Colonic mucosa (tissue), 4 donors: ENCODE results near the gene POFUT2. TPM values are rescaled to one million over a fixed set of nuclear protein-coding genes. Genes with fewer than 3 reads are reported as not detected.

Source experiments
- DNase-seq: peaks from one replicate; pipeline ENCODE4 v3.0.0-alpha.2; 2020
- H3K27ac ChIP-seq: fragments of 200-600 bp; one replicate; pipeline ENCODE4 v1.8.0; 2021
- H3K27me3 ChIP-seq: fragments of 200-600 bp; one replicate; pipeline ENCODE4 v1.8.0; 2021
- H3K36me3 ChIP-seq: fragments of 200-600 bp; one replicate; pipeline ENCODE4 v1.8.0; 2021
- H3K4me1 ChIP-seq: fragments of 200-600 bp; one replicate; pipeline ENCODE4 v1.8.0; 2021; ENCODE audit warnings: mild to moderate bottlenecking
- H3K4me3 ChIP-seq: fragments of 200-600 bp; one replicate; pipeline ENCODE4 v1.8.0; 2021
- H3K9ac ChIP-seq, 2 donors: one replicate each; pipeline ENCODE4 v1.7.0; 2013; ENCODE audit warnings: control low read depth in 2 of 2, low read depth in 2 of 2, low read length in 2 of 2
- H3K9me3 ChIP-seq: fragments of 200-600 bp; one replicate; pipeline ENCODE4 v1.8.0; 2021
- intact Hi-C: fragments of 100-400 bp; cut with DNase I; formaldehyde crosslinking; loops from one replicate; pipeline ENCODE4 v1.14.1; 2022
- total RNA-seq, 2 donors: library from RNA; stranded (reverse); fragmentation: NEBNext Ultra II Directional in 1 of 2; extraction: Animal tissue kit (Norgen Biotek cat#: 25700) in 1 of 2; gene quantifications; one replicate each; pipeline ENCODE4 v1.2.1, GENCODE V29; 2021
- TF ChIP-seq, protein P1 (sequence below): fragments of 200-600 bp; IDR thresholded peaks from one replicate; pipeline ENCODE4 v1.8.0; 2022; ENCODE audit warnings: antibody characterized with exemption, mild to moderate bottlenecking
- donor health status: healthy.
- donor health status: DM: no; HTN: no; CAD: no.
- donor health status: DM: no; HTN: no; CAD: no.

The POFUT2 gene
- total RNA-seq, 2 donors from 2014 or later = 23.8 to 31.6 TPM

- no peak for DNase-seq
- Histone ChIP-seq H3K4me1 (no peaks in the 10 kb centered on the region), H3K27ac (no peak overlapping the region), H3K9ac (no peak overlapping the region), H3K36me3 (no peaks in the 10 kb centered on the region), H3K4me3 (no peak overlapping the region), H3K9me3 (no peaks in the 10 kb centered on the region), H3K27me3 (peaks cover 7% of the 10 kb centered on the region)
- TF ChIP-seq, protein P1, sequence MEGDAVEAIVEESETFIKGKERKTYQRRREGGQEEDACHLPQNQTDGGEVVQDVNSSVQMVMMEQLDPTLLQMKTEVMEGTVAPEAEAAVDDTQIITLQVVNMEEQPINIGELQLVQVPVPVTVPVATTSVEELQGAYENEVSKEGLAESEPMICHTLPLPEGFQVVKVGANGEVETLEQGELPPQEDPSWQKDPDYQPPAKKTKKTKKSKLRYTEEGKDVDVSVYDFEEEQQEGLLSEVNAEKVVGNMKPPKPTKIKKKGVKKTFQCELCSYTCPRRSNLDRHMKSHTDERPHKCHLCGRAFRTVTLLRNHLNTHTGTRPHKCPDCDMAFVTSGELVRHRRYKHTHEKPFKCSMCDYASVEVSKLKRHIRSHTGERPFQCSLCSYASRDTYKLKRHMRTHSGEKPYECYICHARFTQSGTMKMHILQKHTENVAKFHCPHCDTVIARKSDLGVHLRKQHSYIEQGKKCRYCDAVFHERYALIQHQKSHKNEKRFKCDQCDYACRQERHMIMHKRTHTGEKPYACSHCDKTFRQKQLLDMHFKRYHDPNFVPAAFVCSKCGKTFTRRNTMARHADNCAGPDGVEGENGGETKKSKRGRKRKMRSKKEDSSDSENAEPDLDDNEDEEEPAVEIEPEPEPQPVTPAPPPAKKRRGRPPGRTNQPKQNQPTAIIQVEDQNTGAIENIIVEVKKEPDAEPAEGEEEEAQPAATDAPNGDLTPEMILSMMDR = no peak
- intact Hi-C loops = no loop called here
Observed at GRCh38 chr21:45254460-45254930, 33.2 kb downstream of the POFUT2 start.

DNA sequence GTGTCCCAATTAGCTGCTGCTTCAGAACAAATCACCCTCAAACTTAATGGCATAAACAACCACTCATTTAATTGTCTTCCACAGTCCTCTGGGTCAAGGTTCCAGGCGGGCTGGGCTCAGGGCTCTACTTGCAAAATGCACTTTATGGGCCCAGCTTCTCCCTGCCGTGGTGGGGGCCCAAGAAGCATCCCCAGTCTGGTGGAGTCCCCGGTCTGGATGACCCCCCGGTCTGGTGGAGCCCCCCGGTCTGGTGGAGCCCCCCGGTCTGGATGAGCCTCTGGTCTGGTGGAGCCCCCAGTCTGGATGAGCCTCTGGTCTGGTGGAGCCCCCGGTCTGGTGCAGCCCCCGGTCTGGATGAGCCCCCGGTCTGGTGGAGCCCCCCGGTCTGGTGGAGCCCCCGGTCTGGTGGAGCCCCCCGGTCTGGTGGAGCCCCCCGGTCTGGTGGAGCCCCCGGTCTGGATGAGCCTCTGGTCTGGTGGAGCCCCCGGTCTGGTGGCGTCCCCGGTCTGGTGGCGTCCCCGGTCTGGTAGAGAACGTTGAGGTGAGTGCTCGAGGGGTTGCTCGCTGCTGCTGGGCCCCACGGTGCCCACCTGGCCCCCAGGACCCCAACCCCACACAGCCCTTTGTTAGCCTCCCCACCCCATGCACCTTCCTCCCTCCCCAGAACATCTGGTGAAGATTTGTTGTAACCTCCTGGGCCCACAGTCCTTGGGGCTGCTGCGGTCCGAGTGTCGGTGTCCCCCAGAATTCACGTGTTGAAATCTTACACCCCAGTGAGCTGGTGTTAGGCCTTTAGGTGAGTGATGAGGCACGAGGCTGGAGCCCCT is 33.8 kb downstream of the POFUT2 start:
- Histone ChIP-seq H3K36me3 (no peaks in the 10 kb centered on the region), H3K4me3 (no peak overlapping the region), H3K9me3 (no peaks in the 10 kb centered on the region), H3K27me3 (peaks cover 7% of the 10 kb centered on the region), H3K9ac (no peak overlapping the region), H3K4me1 (no peaks in the 10 kb centered on the region), H3K27ac (no peak overlapping the region)
- TF ChIP-seq, protein P1 = no peak
- intact Hi-C loops = no loop called here
- no peak for DNase-seq

DNA sequence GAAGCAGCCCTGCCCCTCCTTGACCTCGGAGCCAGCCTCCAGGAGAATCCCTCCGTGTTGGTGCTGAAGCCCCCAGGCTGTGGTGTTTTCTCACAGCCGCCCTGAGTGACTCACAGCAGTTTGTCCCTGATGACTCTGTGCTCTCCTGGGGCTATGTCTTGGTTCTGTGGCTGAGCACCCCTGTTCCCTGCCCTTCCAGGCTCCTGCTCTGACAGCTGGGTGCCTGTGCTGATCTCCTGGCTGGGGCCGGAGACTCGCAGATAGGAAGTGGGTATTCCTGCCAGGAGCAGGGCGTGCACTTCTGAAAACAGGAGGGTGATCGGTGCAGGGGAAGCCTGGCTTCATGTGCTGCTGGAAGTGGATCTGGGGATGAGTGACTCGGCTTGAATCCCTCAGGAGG is 34.5 kb downstream of the POFUT2 start:
- TF ChIP-seq, protein P1 = no peak

GRCh38 chr21:45252448-45252925 is 35.2 kb downstream of the POFUT2 start:
- Histone ChIP-seq H3K9me3 (no peaks in the 10 kb centered on the region), H3K36me3 (no peaks in the 10 kb centered on the region), H3K27ac (no peak overlapping the region), H3K4me3 (no peak overlapping the region), H3K9ac (no peak overlapping the region), H3K4me1 (no peaks in the 10 kb centered on the region), H3K27me3 (no peaks in the 10 kb centered on the region)
- TF ChIP-seq, protein P1 = no peak
- no peak for DNase-seq
- intact Hi-C loops = no loop called here

More for the DNA sequence above, 34.5 kb downstream of the POFUT2 start:
- Histone ChIP-seq H3K27ac (no peak overlapping the region), H3K4me3 (no peak overlapping the region), H3K36me3 (no peaks in the 10 kb centered on the region), H3K27me3 (peaks cover 1% of the 10 kb centered on the region), H3K9ac (no peak overlapping the region), H3K4me1 (no peaks in the 10 kb centered on the region), H3K9me3 (no peaks in the 10 kb centered on the region)
- DNase-seq = no peak
- intact Hi-C loops = no loop called here

- H3K4me1 ChIP-seq = no peaks in the 10 kb centered on the region
- intact Hi-C loops = no loop called here
- no peaks in the 10 kb centered on the region for H3K27me3 ChIP-seq
- no peak for DNase-seq
- no peak overlapping the region for H3K27ac ChIP-seq
- H3K36me3 ChIP-seq = no peaks in the 10 kb centered on the region
- no peak overlapping the region for H3K9ac ChIP-seq
- no peaks in the 10 kb centered on the region for H3K9me3 ChIP-seq
- TF ChIP-seq, protein P1 = no peak
- no peak overlapping the region for H3K4me3 ChIP-seq
Observed at GRCh38 chr21:45251635-45252447, 35.9 kb downstream of the POFUT2 start.
